Measurements from ENCODE around the gene GAMT. TPM values are rescaled to one million over a fixed set of nuclear protein-coding genes. Genes with fewer than 3 reads are reported as not detected.

GAMT gene
- total RNA-seq, 1 experiment from 2014 or later: 27.7 TPM

GRCh38 chr19:1364070-1364704 is 37.2 kb downstream of the GAMT start:
- POLR2A ChIA-PET: no interaction called here
- H3K9me3 Mint-ChIP-seq: no peaks in the 10 kb centered on the region
- peaks cover 7% of the 10 kb centered on the region; the same call in 1 of the 2 replicates for H3K4me1 Mint-ChIP-seq

GRCh38 chr19:1363599-1363998 is 37.7 kb downstream of the GAMT start:
- Mint-ChIP-seq H3K27me3 (ENCODE audit: low read depth) (no peaks in the 10 kb centered on the region), H3K9me3 (no peaks in the 10 kb centered on the region), H3K4me3 (no peak overlapping the region), H3K4me1 (peaks cover 10% of the 10 kb centered on the region), H3K36me3 (peaks cover 61% of the 10 kb centered on the region), H3K27ac (no peak overlapping the region)
- ChIA-PET POLR2A (no interaction called here), CTCF (interaction anchor here (1.2 to 1.5 kb wide), 2 partner anchors 9 to 48 kb away, joined by 3 read pairs; a partner anchor contains a TSS)
- ATAC-seq (no peak), DNase-seq (ENCODE audit: low spot score) (no peak)
- TF ChIP-seq NFATC4 (CRISPR knock-in tag; IDR thresholded peaks at IDR 0.05): no peak
- TF ChIP-seq ELF4 (CRISPR knock-in tag; IDR thresholded peaks at IDR 0.05; ENCODE audit: low read depth): no peak
- TF ChIP-seq E2F4 (CRISPR knock-in tag; IDR thresholded peaks at IDR 0.05; ENCODE audit: borderline replicate concordance, low read depth): no peak
- TF ChIP-seq, protein P1, sequence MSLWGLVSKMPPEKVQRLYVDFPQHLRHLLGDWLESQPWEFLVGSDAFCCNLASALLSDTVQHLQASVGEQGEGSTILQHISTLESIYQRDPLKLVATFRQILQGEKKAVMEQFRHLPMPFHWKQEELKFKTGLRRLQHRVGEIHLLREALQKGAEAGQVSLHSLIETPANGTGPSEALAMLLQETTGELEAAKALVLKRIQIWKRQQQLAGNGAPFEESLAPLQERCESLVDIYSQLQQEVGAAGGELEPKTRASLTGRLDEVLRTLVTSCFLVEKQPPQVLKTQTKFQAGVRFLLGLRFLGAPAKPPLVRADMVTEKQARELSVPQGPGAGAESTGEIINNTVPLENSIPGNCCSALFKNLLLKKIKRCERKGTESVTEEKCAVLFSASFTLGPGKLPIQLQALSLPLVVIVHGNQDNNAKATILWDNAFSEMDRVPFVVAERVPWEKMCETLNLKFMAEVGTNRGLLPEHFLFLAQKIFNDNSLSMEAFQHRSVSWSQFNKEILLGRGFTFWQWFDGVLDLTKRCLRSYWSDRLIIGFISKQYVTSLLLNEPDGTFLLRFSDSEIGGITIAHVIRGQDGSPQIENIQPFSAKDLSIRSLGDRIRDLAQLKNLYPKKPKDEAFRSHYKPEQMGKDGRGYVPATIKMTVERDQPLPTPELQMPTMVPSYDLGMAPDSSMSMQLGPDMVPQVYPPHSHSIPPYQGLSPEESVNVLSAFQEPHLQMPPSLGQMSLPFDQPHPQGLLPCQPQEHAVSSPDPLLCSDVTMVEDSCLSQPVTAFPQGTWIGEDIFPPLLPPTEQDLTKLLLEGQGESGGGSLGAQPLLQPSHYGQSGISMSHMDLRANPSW (CRISPR knock-in tag; conservative IDR thresholded peaks at IDR 0.05; ENCODE audit: low read depth): no peak
- TF ChIP-seq ZNF671 (CRISPR knock-in tag; IDR thresholded peaks at IDR 0.05): no peak

More at GRCh38 chr19:1364070-1364704, 37.2 kb downstream of the GAMT start:
- TF ChIP-seq RELA (CRISPR knock-in tag; IDR thresholded peaks at IDR 0.05; ENCODE audit: borderline replicate concordance) (no peak), MXD4 (CRISPR knock-in tag; IDR thresholded peaks at IDR 0.05; ENCODE audit: borderline replicate concordance) (no peak), ZNF263 (CRISPR knock-in tag; IDR thresholded peaks at IDR 0.05; ENCODE audit: low read depth) (no peak), CREM (CRISPR knock-in tag; IDR thresholded peaks at IDR 0.05) (no peak), ZNF317 (CRISPR knock-in tag; IDR thresholded peaks at IDR 0.05; ENCODE audit: borderline replicate concordance, low read depth) (no peak), ESRRA (CRISPR knock-in tag; IDR thresholded peaks at IDR 0.05; ENCODE audit: borderline replicate concordance) (no peak), ETV6 (CRISPR knock-in tag; IDR thresholded peaks at IDR 0.05) (no peak), EMX1 (CRISPR knock-in tag; IDR thresholded peaks at IDR 0.05) (no peak), ZNF219 (CRISPR knock-in tag; IDR thresholded peaks at IDR 0.05; ENCODE audit: borderline replicate concordance) (no peak), JAZF1 (CRISPR knock-in tag; IDR thresholded peaks at IDR 0.05) (no peak), CTCF (IDR thresholded peaks at IDR 0.05) (no peak), ZNF138 (CRISPR knock-in tag; conservative IDR thresholded peaks at IDR 0.05) (no peak), MYBL2 (CRISPR knock-in tag; IDR thresholded peaks at IDR 0.05) (no peak), ZNF425 (CRISPR knock-in tag; conservative IDR thresholded peaks at IDR 0.05) (no peak)
- TF ChIP-seq, protein P2, sequence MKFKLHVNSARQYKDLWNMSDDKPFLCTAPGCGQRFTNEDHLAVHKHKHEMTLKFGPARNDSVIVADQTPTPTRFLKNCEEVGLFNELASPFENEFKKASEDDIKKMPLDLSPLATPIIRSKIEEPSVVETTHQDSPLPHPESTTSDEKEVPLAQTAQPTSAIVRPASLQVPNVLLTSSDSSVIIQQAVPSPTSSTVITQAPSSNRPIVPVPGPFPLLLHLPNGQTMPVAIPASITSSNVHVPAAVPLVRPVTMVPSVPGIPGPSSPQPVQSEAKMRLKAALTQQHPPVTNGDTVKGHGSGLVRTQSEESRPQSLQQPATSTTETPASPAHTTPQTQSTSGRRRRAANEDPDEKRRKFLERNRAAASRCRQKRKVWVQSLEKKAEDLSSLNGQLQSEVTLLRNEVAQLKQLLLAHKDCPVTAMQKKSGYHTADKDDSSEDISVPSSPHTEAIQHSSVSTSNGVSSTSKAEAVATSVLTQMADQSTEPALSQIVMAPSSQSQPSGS (CRISPR knock-in tag; IDR thresholded peaks at IDR 0.05; ENCODE audit: borderline replicate concordance, low read depth): no peak
- TF ChIP-seq, protein P3, sequence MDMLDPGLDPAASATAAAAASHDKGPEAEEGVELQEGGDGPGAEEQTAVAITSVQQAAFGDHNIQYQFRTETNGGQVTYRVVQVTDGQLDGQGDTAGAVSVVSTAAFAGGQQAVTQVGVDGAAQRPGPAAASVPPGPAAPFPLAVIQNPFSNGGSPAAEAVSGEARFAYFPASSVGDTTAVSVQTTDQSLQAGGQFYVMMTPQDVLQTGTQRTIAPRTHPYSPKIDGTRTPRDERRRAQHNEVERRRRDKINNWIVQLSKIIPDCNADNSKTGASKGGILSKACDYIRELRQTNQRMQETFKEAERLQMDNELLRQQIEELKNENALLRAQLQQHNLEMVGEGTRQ (CRISPR knock-in tag; IDR thresholded peaks at IDR 0.05): no peak
- CTCF ChIA-PET: interaction anchor here (0.6 to 1.5 kb wide), 9 partner anchors 9 to 411 kb away, joined by 3 to 5 read pairs (median 3); a partner anchor contains a TSS
- Mint-ChIP-seq H3K36me3 (peaks cover 55% of the 10 kb centered on the region), H3K27ac (no peak overlapping the region; the same call in 1 of the 2 replicates), H3K27me3 (ENCODE audit: low read depth) (no peaks in the 10 kb centered on the region), H3K4me3 (no peak overlapping the region)
- ATAC-seq (no peak), DNase-seq (ENCODE audit: low spot score) (no peak)
